Activated CD8-positive, alpha-beta memory T cell treated with anti-CD3 and anti-CD28 coated beads, Interleukin-2, amount 50 U/mL, for 1 hour (primary cell): ENCODE results near the gene CPAMD8.

Experiments used
- DNase-seq: peaks from one replicate; pipeline ENCODE4 v3.0.0-alpha.2; 2020; ENCODE audit errors: extremely low read depth

CPAMD8 gene

DNA sequence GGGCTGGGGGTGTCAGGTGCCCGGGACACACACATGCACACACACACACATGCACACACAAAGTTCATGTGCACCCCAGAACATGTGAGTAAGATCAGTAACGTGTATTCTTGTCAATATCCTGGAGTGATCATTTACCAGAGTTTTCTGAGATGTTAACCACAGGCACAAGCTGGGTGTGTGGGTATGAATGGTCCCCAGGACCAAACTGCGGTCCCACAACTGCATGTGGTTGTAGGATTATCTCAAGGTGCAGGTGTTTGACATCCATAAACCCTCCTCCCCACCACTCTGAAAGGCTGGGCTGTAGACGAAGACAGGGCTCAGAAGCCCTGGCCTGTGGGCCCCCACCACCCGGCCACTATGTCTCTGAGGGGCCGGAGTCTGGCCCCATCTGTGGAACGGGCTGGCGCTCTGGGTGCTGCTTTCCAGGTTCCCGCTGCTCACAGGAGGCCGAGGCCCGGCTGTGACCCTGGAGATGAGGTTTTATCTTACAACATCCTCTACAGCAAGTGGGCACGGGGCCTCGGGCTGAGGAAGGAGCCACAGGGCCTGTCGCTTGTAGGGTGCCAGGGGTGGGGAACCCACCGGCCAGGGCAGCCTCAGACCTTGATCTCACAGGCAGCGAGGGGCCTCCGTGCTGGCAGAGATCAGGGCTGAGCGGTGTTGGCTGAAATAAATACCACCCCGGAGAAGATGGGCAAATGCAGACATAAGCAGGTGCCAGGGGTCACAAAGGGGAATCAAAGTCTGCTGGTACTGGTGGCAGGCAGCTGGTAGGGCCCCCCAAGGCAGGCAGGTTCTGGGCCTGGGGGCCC, 133.5 kb downstream of the CPAMD8 start:
- no peak for DNase-seq

GRCh38 chr19:16892436-16892835, 134.2 kb downstream of the CPAMD8 start:
- no peak for DNase-seq

- DNase-seq: no peak
Measured at GRCh38 chr19:16891696-16892382, 134.8 kb downstream of the CPAMD8 start.

DNA sequence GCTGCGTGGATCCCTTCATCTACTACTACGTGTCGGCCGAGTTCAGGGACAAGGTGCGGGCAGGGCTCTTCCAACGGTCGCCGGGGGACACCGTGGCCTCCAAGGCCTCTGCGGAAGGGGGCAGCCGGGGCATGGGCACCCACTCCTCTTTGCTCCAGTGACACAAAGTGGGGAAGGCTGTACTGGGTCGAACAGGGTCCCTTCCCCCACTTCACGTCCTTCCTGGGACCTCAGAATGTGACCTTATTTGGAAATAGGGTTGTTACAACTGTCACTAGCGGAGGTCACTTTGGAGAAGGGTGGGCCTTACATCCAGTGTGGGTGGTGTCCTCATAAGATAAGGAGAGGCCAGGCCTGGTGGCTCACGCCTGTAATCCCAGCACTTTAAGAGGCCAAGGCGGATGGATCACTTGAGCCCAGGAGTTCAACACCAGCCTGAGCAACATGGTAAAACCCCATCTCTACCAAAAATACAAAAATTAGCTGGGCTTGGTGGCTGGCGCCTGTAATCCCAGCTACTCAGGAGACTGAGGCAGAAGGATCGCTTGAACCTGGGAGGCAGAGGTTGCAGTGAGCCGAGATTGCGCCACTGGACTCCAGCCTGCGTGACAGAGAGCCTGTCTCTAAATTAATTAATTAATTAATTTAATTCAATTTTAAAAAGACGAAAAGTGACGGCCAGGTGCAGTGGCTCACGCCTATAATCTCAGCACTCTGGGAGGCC, 136.0 kb downstream of the CPAMD8 start:
- DNase-seq: no peak

DNA sequence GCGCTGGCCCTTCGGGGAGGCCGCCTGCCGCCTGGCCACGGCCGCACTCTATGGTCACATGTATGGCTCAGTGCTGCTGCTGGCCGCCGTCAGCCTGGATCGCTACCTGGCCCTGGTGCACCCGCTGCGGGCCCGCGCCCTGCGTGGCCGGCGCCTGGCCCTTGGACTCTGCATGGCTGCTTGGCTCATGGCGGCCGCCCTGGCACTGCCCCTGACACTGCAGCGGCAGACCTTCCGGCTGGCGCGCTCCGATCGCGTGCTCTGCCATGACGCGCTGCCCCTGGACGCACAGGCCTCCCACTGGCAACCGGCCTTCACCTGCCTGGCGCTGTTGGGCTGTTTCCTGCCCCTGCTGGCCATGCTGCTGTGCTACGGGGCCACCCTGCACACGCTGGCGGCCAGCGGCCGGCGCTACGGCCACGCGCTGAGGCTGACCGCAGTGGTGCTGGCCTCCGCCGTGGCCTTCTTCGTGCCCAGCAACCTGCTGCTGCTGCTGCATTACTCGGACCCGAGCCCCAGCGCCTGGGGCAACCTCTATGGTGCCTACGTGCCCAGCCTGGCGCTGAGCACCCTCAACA, 136.6 kb downstream of the CPAMD8 start:
- no peak for DNase-seq

- DNase-seq: no peak
Measured at GRCh38 chr19:16889366-16889882, 137.2 kb downstream of the CPAMD8 start.

- DNase-seq: no peak
Measured at GRCh38 chr19:16888629-16889365, 137.8 kb downstream of the CPAMD8 start, which contains the start of gene F2RL3. Gene F2RL3 (plus strand): TSS chr19:16888999. CDS start chr19:16889190, 191 bp downstream.

DNA sequence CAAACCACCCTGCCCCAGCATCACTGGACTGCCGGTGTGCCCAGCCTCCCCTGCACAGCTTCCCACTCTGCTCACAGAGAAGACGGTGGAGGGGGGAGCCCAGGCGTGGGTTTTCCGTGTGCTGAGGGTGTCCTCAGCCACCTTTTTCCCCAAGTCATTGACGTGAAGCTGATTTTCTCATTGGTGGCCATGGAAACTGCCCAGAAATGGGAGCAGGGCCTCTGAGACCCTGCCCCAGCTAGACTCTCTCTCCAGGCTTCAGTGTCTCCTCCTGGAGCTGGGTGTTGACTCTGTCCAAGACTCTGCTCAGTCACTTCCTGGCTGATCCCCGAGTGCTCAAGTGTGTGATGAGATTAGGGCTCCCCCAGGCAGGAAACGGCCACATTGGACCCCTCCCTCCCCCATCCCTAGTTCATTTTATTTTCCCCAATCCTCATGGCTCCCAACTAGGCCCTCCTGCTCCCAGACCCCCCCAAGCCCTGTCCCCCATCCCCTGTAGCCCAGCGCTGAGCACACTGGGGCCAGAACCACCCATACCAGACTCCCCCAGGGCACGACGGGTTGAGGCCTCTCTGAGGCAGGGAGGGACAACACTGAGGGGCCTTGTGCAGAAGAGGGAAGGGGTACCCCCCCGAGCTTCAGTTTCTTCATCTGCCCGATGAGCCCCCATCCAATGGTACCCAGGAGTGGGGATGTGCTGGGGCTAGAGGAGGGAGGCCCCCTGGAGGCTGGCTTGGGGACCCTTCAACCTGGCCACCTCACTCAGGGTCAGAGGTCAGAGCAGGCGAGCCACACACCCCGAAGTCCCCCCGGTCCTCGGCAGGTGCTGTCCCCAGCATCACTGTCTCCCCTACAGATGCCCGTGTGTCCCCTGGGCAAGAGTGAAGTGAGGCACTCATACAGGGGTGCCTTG, 139.0 kb downstream of the CPAMD8 start:
- DNase-seq: no peak

DNA sequence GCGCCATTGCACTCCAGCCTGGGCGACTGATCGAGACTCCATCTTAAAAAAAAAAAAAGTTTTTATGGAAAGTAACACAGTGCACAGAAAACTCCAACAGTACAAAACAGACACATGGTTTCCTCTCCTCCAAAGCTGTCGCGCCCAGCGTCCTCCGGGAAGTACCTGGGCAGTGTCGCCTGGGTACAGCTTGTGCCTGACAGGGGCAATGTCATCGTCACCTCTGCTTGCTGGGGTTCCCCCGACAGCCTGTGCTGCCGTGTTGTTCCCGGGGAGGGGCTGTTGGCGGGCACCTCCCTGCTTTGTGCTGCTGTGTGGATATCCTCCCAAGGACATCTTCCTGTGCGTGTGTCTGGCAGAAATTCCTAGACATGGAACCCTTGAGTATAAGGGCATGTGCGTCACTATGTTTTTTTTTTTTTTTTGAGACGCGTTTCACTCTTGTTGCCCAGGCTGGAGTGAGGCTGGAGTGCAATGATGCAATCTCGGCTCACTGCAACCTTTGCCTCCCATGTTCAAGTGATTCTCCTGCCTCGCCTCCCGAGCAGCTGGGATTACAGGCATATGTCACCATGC, 140.2 kb downstream of the CPAMD8 start:
- no peak for DNase-seq

GRCh38 chr19:16885166-16885565, 141.4 kb downstream of the CPAMD8 start:
- no peak for DNase-seq

DNA sequence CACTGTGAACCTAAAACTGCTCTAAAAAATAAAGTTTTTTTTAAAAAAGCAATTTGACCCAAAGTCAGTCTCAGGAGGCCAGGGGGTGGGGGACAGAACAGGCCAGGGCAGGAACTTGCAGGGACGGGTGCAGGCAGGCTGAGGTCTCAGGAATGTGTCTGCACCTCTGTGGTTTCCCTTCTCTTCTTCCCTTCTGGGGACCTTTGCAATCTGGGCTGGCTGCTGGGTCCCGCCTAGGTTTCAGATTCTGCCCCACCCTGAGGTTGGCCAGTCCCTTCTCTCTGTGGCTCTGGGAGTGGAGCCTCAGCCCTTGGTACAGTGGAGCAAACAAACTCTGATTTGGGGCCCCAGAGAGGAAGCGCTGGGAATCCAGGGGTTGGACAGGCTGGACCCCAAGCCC, 143.1 kb downstream of the CPAMD8 start:
- DNase-seq: no peak

DNA sequence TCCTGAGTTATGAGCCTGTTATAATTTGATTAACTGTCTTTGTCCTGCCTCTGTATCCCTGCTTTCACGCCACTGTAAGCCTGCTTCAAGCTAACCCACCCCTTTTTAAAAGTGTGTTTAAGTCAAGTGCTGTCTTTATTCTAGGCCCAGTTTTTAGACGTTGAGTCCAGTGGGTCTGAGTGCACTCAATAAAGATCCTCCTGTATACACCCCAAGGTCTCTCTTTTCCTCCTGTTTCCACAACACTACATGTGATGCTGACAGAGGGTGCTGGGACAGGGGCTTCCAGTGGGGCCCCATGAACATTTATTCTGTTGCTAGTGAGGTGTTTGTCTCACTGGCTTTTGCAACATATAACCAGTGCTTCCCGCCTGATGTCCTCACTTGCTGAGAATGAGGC, 144.5 kb downstream of the CPAMD8 start:
- DNase-seq: no peak

- DNase-seq: no peak
Measured at GRCh38 chr19:16880884-16881554, 145.6 kb downstream of the CPAMD8 start.

- no peak for DNase-seq
Measured at GRCh38 chr19:16878181-16878965, 148.2 kb downstream of the CPAMD8 start.

DNA sequence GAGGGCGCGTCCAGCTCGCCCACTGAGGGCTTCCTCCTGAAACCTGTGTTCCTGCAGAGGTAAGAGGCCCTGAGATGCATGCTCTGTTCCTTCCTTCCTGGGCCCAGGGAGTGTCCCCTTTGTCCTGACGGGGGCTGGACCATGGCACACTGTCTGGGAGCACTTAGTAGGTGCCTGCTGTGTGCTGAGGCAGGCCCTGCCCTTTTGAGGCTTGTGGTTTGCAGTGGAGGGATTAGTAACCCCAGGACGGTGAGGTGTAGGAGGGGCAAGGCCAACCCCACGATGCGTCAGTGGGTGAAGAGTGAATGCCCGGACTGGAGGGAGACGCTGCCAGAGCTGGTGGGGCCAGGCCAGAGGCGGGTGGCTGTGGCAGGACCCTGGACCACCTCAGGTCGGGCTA, 149.0 kb downstream of the CPAMD8 start:
- no peak for DNase-seq

GRCh38 chr19:16876904-16877361, 149.7 kb downstream of the CPAMD8 start:
- DNase-seq: no peak

GRCh38 chr19:16875584-16876555, 150.7 kb downstream of the CPAMD8 start:
- no peak for DNase-seq
